Coronary artery (tissue), 2 donors: ENCODE results near the gene PRDM1.

Experiments used
- DNase-seq: peaks from one replicate; pipeline ENCODE4 v3.0.0-alpha.2; 2017; ENCODE audit warnings: low spot score
- H3K27ac ChIP-seq, 2 donors: fragments of 200-600 bp; sonication (generic); one replicate each; pipeline ENCODE4 v1.5.1; 2016 to 2019
- H3K4me3 ChIP-seq: fragments of 200-600 bp; sonication (generic); 2 replicates; pipeline ENCODE4 v1.5.1; 2016; ENCODE audit warnings: mild to moderate bottlenecking, moderate library complexity
- TF ChIP-seq, protein P1 (sequence below): fragments of 200-600 bp; sonication (generic); IDR thresholded peaks from one replicate; pipeline ENCODE4 v1.5.1; 2019; ENCODE audit warnings: antibody characterized with exemption

Gene PRDM1

DNA sequence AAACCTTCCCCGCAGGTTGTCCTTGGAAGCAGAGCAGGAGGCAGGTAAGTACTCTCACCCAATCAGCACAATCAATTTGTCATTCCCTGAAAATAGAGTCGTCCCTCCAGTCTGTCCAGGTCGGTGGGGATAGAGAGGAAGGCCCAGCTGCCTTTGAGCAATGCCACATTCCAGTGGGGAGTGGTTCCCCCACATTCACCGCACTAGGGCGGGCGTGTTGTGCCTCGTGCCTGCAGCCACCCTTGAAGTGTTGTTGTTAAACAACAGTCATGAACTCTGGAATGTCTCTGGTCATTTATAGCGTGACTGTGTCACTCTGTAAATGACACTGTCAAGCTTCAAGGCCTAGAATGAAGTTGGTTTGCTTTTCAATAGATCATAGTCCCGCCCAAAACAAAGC lies 33.4 kb downstream of the PRDM1 start:
- H3K27ac ChIP-seq, result no peak overlapping the region
- DNase-seq, result no peak
- no peak overlapping the region for H3K4me3 ChIP-seq
- TF ChIP-seq, protein P1, sequence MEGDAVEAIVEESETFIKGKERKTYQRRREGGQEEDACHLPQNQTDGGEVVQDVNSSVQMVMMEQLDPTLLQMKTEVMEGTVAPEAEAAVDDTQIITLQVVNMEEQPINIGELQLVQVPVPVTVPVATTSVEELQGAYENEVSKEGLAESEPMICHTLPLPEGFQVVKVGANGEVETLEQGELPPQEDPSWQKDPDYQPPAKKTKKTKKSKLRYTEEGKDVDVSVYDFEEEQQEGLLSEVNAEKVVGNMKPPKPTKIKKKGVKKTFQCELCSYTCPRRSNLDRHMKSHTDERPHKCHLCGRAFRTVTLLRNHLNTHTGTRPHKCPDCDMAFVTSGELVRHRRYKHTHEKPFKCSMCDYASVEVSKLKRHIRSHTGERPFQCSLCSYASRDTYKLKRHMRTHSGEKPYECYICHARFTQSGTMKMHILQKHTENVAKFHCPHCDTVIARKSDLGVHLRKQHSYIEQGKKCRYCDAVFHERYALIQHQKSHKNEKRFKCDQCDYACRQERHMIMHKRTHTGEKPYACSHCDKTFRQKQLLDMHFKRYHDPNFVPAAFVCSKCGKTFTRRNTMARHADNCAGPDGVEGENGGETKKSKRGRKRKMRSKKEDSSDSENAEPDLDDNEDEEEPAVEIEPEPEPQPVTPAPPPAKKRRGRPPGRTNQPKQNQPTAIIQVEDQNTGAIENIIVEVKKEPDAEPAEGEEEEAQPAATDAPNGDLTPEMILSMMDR, result no peak

DNA sequence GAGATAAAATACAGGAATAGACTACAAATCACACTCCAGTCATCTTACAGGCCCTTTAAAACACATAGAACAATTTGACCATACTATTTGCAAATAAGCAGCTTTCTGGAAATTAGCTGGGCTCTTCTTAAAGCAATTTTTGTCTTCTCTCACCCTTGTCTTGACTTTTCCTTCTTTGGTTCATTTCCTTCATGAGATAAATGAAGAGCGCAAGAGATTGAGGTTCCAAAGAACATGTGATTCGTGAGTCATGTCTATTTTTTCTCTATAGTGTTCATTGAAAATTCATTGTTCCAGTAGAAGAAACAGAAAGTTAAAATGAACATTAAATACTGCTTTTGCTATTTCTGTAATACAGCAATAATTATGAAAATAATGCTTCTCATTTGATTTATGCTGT lies 33.9 kb downstream of the PRDM1 start:
- H3K27ac ChIP-seq, result no peak overlapping the region
- no peak overlapping the region for H3K4me3 ChIP-seq
- TF ChIP-seq, protein P1, result no peak
- no peak for DNase-seq

DNA sequence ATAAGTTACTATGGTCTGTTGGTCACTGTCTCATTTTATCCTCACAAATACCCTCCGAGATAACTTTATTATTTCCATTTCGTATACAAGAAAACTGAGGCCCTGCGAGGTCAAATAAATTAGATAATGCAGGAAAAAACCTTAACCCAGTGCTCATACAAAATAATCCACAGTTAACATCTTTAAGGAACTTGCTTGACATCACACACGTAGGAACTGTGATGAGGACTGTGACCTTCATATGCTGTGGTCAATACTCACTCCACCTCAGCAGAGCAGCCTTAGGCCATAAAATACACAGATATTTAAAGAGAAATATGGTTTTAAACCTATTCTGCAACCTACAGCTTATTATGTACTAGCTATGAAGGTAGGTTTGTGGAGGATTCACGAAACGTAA lies 34.3 kb downstream of the PRDM1 start:
- Histone ChIP-seq H3K27ac (no peak overlapping the region), H3K4me3 (no peak overlapping the region)
- no peak for DNase-seq
- TF ChIP-seq, protein P1, result no peak

DNA sequence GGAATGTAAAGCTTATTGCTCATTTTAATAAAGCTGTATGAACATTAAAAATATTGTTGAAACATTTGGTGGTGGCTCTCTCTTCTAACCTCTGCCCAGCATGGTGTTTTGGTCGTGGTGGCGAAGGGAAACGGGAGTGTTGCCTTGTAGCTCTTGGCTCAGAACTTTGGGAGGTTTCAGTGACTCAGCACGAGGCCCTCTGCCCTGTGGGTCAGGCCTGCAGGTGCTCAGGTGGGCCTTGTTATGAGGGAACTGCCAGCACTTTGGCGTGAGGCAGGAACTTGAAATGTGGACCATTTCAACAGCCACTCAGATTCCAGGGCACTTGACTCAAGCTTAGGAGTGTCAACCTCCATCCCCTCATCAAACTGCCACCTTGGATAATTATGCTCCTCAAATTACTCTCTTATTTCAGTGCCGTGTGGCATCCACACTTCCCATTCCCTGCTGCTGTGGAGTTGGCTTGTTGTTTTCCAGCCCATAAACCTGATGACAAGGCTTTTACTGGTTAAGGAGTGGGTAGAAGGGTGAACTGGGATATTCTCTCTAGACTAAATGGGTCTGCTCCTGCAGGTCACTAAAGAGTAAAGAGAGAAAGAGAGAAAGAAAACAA lies 36.3 kb downstream of the PRDM1 start:
- Histone ChIP-seq H3K4me3 (no peak overlapping the region), H3K27ac (no peak overlapping the region)
- DNase-seq, result peak; percentile 29

DNA sequence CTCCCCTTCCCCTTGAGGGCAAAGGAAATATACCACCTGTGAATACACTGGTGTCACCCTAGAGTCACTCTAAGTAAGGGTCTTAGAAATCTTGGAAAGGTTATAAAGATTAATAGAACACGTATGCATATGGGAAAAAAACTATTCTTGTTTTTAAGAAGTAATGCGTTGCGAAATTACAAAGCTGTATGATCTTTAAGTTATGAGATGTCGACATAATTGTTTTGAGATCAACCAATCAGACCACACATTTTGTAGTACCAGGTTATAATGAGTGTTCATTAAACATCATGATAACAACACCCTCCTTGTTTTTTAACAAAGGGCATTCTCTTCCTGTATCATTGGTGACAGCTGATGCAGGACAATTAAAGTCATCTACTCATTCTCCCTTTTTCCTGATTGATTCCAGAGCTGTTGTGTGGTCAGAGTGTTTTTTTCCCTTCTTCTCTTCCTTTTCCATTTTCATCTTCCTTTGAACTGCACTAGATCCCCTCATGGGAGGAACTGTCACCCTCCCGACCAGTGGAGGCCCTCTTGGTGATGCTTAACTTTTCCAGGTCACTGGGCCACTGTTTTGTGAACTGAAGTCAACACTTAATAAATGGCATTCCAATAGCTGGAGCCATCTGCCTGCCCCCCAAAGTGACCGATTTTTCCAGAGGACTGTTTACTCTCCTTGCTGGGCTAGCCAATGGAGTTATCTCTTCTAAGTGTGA lies 37.0 kb downstream of the PRDM1 start:
- TF ChIP-seq, protein P1, result no peak
- Histone ChIP-seq H3K4me3 (no peak overlapping the region), H3K27ac (no peak overlapping the region)
- peak; percentile 31 for DNase-seq

More for the DNA sequence above, 36.3 kb downstream of the PRDM1 start:
- TF ChIP-seq, protein P1, result no peak

DNA sequence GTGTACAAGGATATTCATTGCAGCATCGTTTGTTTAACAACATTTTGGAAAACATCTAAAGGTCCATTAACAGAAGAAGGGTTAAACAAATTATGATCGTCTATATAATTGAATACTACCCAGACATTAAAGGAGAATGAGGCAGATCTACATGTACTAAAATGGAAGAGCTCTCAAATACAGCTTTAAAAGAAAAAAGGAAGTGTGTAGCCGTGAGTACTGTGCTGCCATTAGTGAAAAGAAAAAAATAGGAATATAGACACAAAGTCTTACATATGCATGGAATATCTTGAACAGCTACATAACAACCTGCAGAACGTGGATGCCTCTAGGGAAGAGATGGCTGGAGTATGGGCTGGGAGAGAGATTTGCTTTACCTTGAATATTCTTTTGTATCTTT lies 37.9 kb downstream of the PRDM1 start:
- Histone ChIP-seq H3K27ac (no peak overlapping the region), H3K4me3 (no peak overlapping the region)
- DNase-seq, result no peak
- TF ChIP-seq, protein P1, result no peak
